ENCODE results near the gene KCNH2. TPM values are rescaled to one million over a fixed set of nuclear protein-coding genes. Genes with fewer than 3 reads are reported as not detected.

KCNH2 gene
- total and polyA plus RNA-seq, 7 donors, result 0.46 to 107 (median 40.6) TPM

- TF ChIP-seq POLR2AphosphoS5 (IDR thresholded peaks at IDR 0.05) (peak in 3 of 4 donors; percentile 58 to 71 (median 70)), EP300 (IDR thresholded peaks at IDR 0.05) (no peak), POLR2A (IDR thresholded peaks at IDR 0.05) (peak in 1 of 2 donors; percentile 37), CTCF (IDR thresholded peaks at IDR 0.05) (peak in 3 of 4 experiments; percentile 7 to 35 (median 28))
- DNase-seq, result peak; percentile 81
- no peaks in the 10 kb centered on the region for H3K27me3 ChIP-seq
- peak overlapping the region; percentile 84 to 97 (median 90) for H3K27ac ChIP-seq
- H3K36me3 ChIP-seq, result no peaks in the 10 kb centered on the region
- 1% methylated on average over 89 of the region's 89 CpGs for WGBS, 2 donors
- no peaks in the 10 kb centered on the region for H3K9me3 ChIP-seq
- intact Hi-C loops (cut with DNase I), result loop anchor here (5.0 kb wide), 1 partner anchor 113 kb away; the partner anchor contains the start of gene AGAP3
- H3K4me3 ChIP-seq, result peak overlapping the region; percentile 18 to 68 (median 46)
- H3K4me1 ChIP-seq, result peaks cover 0 to 95% (median 91%) of the 10 kb centered on the region in 4 donors
These were observed 3.4 kb downstream of the KCNH2 start for GRCh38 chr7:150974468-150975391.

DNA sequence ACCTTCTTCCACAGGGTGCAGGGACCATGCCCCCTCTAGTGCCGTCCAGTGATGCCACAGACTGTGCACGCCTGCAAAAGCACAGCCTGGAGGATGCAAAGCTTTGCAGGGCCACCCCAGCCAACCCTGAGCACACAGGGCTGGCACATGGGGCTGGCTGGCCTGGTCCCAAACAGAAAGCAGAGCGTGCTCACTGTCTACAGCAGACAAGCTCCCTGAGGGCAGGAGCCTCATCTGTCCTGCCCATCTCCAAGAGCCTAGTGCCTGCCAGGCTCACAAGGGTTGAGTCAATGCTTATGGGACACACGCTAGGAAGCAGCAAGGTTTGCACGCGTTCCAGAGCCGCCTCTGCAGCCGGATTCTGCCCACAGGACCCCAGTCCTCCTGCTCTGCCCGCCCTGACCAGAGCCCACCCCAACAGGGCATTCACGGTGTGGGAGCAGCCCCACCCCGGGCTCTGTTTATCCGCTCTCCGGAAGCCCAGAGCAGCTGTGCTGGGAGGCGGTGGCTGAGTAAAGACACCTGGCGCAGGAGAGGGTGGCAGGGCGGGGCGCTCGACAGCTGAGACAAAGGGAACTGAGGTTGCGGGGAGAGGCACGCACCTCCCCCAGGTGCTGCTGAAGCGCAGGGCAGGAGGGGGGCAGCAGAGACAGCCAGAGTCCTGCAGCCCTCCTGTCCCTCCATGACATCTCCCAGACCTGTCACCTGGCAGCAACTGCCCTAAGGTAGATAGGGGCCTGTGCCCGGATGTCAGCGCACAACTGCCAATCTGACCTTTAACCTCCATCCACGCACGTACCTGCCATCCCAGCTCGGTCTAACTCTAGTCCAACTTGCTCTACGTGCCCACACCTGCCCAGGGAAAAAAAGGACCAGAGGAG is 4.3 kb downstream of the KCNH2 start:
- WGBS, 2 donors, result 18 to 30% methylated on average over 27 of the region's 27 CpGs
- no peak for DNase-seq
- Histone ChIP-seq H3K27ac (peak overlapping the region; percentile 84 to 97 (median 90)), H3K4me3 (peak overlapping the region in 2 of 4 donors; percentile 48 to 68), H3K36me3 (no peaks in the 10 kb centered on the region), H3K27me3 (no peaks in the 10 kb centered on the region), H3K4me1 (peaks cover 0 to 95% (median 93%) of the 10 kb centered on the region in 4 donors), H3K9me3 (no peaks in the 10 kb centered on the region)
- no peak for TF ChIP-seq CTCF (IDR thresholded peaks at IDR 0.05)
- TF ChIP-seq POLR2AphosphoS5 (IDR thresholded peaks at IDR 0.05), result no peak
- no peak for TF ChIP-seq EP300 (IDR thresholded peaks at IDR 0.05)
- TF ChIP-seq POLR2A (IDR thresholded peaks at IDR 0.05), result no peak
- intact Hi-C loops (cut with DNase I), result no loop called here

DNA sequence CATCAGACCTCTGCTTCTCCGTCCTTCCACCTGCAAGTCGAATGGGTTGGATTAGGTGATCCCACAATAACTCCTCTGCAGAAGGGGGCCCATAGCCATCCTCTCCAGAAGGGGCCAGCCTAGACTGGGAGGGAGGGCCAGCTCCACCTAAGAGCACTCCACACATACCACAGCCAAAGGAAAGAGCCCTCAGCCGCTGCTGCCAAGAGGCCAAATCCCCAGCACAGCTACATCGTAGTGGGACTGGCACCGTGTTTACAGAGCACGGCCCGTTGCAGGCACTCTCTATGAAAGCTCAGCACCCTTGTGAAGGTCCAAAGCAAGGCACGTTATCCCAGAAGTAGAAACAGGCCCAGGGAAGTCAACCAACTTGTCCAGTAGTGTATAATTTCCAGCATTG is 5.4 kb downstream of the KCNH2 start:
- TF ChIP-seq EP300 (IDR thresholded peaks at IDR 0.05) (no peak), CTCF (IDR thresholded peaks at IDR 0.05) (no peak), POLR2AphosphoS5 (IDR thresholded peaks at IDR 0.05) (no peak), POLR2A (IDR thresholded peaks at IDR 0.05) (no peak)
- no peak overlapping the region for H3K4me3 ChIP-seq
- no peaks in the 10 kb centered on the region for H3K27me3 ChIP-seq
- H3K36me3 ChIP-seq, result no peaks in the 10 kb centered on the region
- 76 to 87% methylated on average over 8 of the region's 8 CpGs for WGBS, 2 donors
- H3K9me3 ChIP-seq, result no peaks in the 10 kb centered on the region
- intact Hi-C loops (cut with DNase I), result no loop called here
- peak overlapping the region; percentile 84 to 97 (median 90) for H3K27ac ChIP-seq
- H3K4me1 ChIP-seq, result peaks cover 0 to 100% (median 98%) of the 10 kb centered on the region in 4 donors
- no peak for DNase-seq

- DNase-seq, result peak; percentile 97
- peak overlapping the region; percentile 84 to 97 (median 90) for H3K27ac ChIP-seq
- intact Hi-C loops (cut with DNase I), result no loop called here
- TF ChIP-seq CTCF (IDR thresholded peaks at IDR 0.05) (no peak), POLR2AphosphoS5 (IDR thresholded peaks at IDR 0.05) (peak; percentile 92 to 98 (median 96)), POLR2A (IDR thresholded peaks at IDR 0.05) (no peak), EP300 (IDR thresholded peaks at IDR 0.05) (peak; percentile 48 to 86 (median 70))
- no peaks in the 10 kb centered on the region for H3K9me3 ChIP-seq
- peaks cover 0 to 100% (median 98%) of the 10 kb centered on the region in 4 donors for H3K4me1 ChIP-seq
- no peaks in the 10 kb centered on the region for H3K27me3 ChIP-seq
- 55 to 70% methylated on average over 12 of the region's 12 CpGs for WGBS, 2 donors
- H3K36me3 ChIP-seq, result no peaks in the 10 kb centered on the region
- H3K4me3 ChIP-seq, result peak overlapping the region in 2 of 4 donors; percentile 13 to 16
These were observed 6.1 kb downstream of the KCNH2 start for GRCh38 chr7:150972023-150972468.
